Measurements from ENCODE around the gene SUPT20HL1.

- TF ChIP-seq KLF1 (tag by site-specific recombination; IDR thresholded peaks at IDR 0.05) = no peak
- TF ChIP-seq HOXA7 (CRISPR knock-in tag; IDR thresholded peaks at IDR 0.05; ENCODE audit: borderline replicate concordance) = no peak
- no peak for TF ChIP-seq ZNF280D (tag by site-specific recombination; IDR thresholded peaks at IDR 0.05)
- TF ChIP-seq ZNF23 (tag by site-specific recombination; IDR thresholded peaks at IDR 0.05; ENCODE audit: borderline replicate concordance) = no peak
- no peak for TF ChIP-seq CTCF (tag by site-specific recombination; IDR thresholded peaks at IDR 0.05)
- TF ChIP-seq ATF2 (tag by site-specific recombination; IDR thresholded peaks at IDR 0.05; ENCODE audit: low read depth) = no peak
- no peak for TF ChIP-seq PRDM2 (tag by site-specific recombination; IDR thresholded peaks at IDR 0.05; ENCODE audit: borderline replicate concordance)
- no peak for TF ChIP-seq ZNF692 (tag by site-specific recombination; IDR thresholded peaks at IDR 0.05)
- no peak for TF ChIP-seq ZBTB7A (tag by site-specific recombination; IDR thresholded peaks at IDR 0.05; ENCODE audit: low read depth)
- TF ChIP-seq ZNF629 (tag by site-specific recombination; IDR thresholded peaks at IDR 0.05) = no peak
- TF ChIP-seq PRDM6 (tag by site-specific recombination; IDR thresholded peaks at IDR 0.05) = no peak
- TF ChIP-seq ZBTB26 (tag by site-specific recombination; optimal IDR thresholded peaks at IDR 0.05) = no peak
Observed at GRCh38 chrX:24339911-24340310, 20.5 kb upstream of the SUPT20HL1 start.

All from HEK293 (cell line).